Measurements from ENCODE around the gene NLGN1.
A peak's percentile ranks its signal among the peaks of the same experiment; 100 is the strongest.

NLGN1 gene

DNA sequence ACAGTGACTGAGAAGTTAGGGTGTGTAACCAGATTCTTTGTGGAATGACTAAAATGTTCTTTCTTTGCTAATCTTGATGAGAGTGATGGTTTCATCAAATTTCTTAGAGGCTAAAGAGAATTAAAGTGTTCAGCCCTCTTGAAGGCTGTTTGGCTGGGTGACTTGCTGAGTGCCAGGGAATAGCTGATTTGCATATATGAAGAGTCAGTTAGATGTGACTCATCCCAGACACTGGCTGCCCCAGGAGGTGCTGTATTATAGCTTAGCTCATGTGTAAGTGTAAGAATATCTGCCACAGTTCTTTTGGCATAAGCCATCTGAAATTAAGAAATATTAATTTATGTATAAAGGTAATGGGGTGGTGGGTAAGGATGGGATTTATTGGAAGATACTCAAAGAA, 535.1 kb downstream of the NLGN1 start:
- TF ChIP-seq, protein P1, sequence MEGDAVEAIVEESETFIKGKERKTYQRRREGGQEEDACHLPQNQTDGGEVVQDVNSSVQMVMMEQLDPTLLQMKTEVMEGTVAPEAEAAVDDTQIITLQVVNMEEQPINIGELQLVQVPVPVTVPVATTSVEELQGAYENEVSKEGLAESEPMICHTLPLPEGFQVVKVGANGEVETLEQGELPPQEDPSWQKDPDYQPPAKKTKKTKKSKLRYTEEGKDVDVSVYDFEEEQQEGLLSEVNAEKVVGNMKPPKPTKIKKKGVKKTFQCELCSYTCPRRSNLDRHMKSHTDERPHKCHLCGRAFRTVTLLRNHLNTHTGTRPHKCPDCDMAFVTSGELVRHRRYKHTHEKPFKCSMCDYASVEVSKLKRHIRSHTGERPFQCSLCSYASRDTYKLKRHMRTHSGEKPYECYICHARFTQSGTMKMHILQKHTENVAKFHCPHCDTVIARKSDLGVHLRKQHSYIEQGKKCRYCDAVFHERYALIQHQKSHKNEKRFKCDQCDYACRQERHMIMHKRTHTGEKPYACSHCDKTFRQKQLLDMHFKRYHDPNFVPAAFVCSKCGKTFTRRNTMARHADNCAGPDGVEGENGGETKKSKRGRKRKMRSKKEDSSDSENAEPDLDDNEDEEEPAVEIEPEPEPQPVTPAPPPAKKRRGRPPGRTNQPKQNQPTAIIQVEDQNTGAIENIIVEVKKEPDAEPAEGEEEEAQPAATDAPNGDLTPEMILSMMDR (IDR thresholded peaks at IDR 0.05; ENCODE audit: poor library complexity, severe bottlenecking), result no peak
- Histone ChIP-seq H3K4me3 (ENCODE audit: severe bottlenecking) (no peak overlapping the region), H3K9me3 (ENCODE audit: severe bottlenecking) (no peaks in the 10 kb centered on the region), H3K27ac (ENCODE audit: poor library complexity, severe bottlenecking) (no peak overlapping the region), H3K36me3 (ENCODE audit: low read depth) (no peaks in the 10 kb centered on the region), H3K4me1 (ENCODE audit: insufficient read depth, poor library complexity, severe bottlenecking) (no peaks in the 10 kb centered on the region), H3K27me3 (ENCODE audit: insufficient read depth, poor library complexity, severe bottlenecking) (no peaks in the 10 kb centered on the region)
- DNase-seq (ENCODE audit: low spot score) (no peak), ATAC-seq (ENCODE audit: low read depth) (peak; percentile 77)

DNA sequence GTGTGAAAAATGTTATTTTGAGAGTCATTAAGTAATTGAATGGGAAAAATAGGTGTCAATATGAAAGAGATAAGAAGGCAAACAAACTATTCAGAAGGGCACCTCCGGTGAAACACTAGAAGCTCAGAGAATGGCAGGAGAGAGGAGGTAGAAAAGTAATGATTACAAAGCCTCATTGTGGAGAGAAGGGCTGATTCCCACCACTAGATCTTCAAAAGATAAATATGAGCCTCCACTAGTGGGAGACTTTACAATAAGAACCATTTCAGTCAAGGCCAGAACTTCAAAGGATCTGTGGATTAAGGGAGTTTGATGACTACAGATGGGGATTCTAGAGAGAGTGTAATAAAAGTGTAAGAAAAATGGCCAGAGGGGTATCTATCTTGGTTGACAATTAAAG, 535.6 kb downstream of the NLGN1 start:
- H3K9me3 ChIP-seq (ENCODE audit: severe bottlenecking), result no peaks in the 10 kb centered on the region
- H3K27me3 ChIP-seq (ENCODE audit: insufficient read depth, poor library complexity, severe bottlenecking), result no peaks in the 10 kb centered on the region
- TF ChIP-seq, protein P1 (IDR thresholded peaks at IDR 0.05; ENCODE audit: poor library complexity, severe bottlenecking), result no peak
- H3K4me3 ChIP-seq (ENCODE audit: severe bottlenecking), result no peak overlapping the region
- H3K36me3 ChIP-seq (ENCODE audit: low read depth), result no peaks in the 10 kb centered on the region
- no peak for DNase-seq (ENCODE audit: low spot score)
- ATAC-seq (ENCODE audit: low read depth), result no peak
- no peaks in the 10 kb centered on the region for H3K4me1 ChIP-seq (ENCODE audit: insufficient read depth, poor library complexity, severe bottlenecking)
- no peak overlapping the region for H3K27ac ChIP-seq (ENCODE audit: poor library complexity, severe bottlenecking)

DNA sequence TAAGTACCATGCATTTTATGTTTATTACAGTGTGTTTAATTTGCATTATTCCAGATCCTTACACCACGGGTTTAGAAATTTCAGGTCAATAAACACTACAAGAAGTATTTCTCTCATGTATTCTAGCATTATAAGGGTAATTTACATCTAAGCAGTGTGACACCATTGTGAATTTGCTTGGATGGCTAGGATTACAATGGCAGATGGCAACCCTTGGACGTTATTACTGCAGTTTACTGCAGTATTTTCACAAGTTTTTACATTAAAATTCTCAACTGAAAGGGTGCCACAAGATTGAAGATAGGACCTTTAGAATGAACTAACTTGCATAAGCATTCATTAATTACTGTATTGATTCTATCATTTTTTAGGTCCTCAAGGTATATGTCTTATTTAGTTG, 538.8 kb downstream of the NLGN1 start:
- TF ChIP-seq, protein P1 (IDR thresholded peaks at IDR 0.05; ENCODE audit: poor library complexity, severe bottlenecking), result no peak
- H3K27ac ChIP-seq (ENCODE audit: poor library complexity, severe bottlenecking), result no peak overlapping the region
- DNase-seq (ENCODE audit: low spot score) (no peak), ATAC-seq (ENCODE audit: low read depth) (no peak)
- no peaks in the 10 kb centered on the region for H3K4me1 ChIP-seq (ENCODE audit: insufficient read depth, poor library complexity, severe bottlenecking)
- H3K36me3 ChIP-seq (ENCODE audit: low read depth), result no peaks in the 10 kb centered on the region
- H3K4me3 ChIP-seq (ENCODE audit: severe bottlenecking), result no peak overlapping the region
- no peaks in the 10 kb centered on the region for H3K27me3 ChIP-seq (ENCODE audit: insufficient read depth, poor library complexity, severe bottlenecking)
- H3K9me3 ChIP-seq (ENCODE audit: severe bottlenecking), result no peaks in the 10 kb centered on the region

DNA sequence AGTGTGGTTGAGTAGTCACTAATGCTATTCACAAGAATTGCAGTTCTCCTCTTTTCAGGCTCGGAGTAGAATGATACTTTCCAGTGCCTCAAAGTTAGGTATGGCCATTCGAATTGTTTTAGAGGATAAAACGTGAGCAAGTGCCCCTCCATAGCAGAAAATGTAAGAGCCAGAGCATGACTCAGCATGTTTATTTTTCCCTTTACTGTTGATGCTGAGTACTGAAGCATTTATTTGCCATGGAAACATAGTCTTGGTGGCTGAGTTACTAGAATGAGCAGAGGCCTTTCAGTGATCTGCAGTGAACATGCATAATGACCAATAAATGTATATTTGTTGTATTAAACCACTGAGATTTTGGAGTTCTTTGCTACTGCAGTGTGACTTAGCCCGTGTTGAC, 540.6 kb downstream of the NLGN1 start:
- DNase-seq (ENCODE audit: low spot score), result no peak

DNA sequence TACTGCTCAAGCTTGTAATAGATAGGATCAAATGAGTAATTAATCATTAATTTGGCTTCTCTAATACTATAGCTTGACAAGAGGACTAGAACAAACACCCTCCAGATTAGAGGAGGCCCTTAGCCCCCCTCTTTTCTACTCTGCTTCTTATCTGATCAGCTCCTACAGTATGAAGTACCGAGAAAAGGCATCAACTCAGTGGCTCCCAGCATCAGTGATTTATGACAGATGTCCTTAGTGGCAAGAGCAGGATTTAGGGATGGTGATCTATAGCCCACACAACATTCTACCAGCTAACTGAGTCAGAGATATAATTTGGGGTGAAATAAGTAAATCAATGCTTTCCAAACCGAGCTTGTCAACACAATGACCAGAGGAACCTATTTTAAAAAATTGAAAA, 541.1 kb downstream of the NLGN1 start:
- Histone ChIP-seq H3K36me3 (ENCODE audit: low read depth) (no peaks in the 10 kb centered on the region), H3K4me3 (ENCODE audit: severe bottlenecking) (no peak overlapping the region), H3K27me3 (ENCODE audit: insufficient read depth, poor library complexity, severe bottlenecking) (no peaks in the 10 kb centered on the region), H3K9me3 (ENCODE audit: severe bottlenecking) (no peaks in the 10 kb centered on the region), H3K4me1 (ENCODE audit: insufficient read depth, poor library complexity, severe bottlenecking) (no peaks in the 10 kb centered on the region), H3K27ac (ENCODE audit: poor library complexity, severe bottlenecking) (no peak overlapping the region)
- ATAC-seq (ENCODE audit: low read depth), result no peak
- DNase-seq (ENCODE audit: low spot score), result no peak
- TF ChIP-seq, protein P1 (IDR thresholded peaks at IDR 0.05; ENCODE audit: poor library complexity, severe bottlenecking), result no peak

More for the DNA sequence above, 540.6 kb downstream of the NLGN1 start:
- TF ChIP-seq, protein P1 (IDR thresholded peaks at IDR 0.05; ENCODE audit: poor library complexity, severe bottlenecking), result no peak
- Histone ChIP-seq H3K36me3 (ENCODE audit: low read depth) (no peaks in the 10 kb centered on the region), H3K27me3 (ENCODE audit: insufficient read depth, poor library complexity, severe bottlenecking) (no peaks in the 10 kb centered on the region), H3K4me3 (ENCODE audit: severe bottlenecking) (no peak overlapping the region), H3K27ac (ENCODE audit: poor library complexity, severe bottlenecking) (no peak overlapping the region), H3K4me1 (ENCODE audit: insufficient read depth, poor library complexity, severe bottlenecking) (no peaks in the 10 kb centered on the region), H3K9me3 (ENCODE audit: severe bottlenecking) (no peaks in the 10 kb centered on the region)
- no peak for ATAC-seq (ENCODE audit: low read depth)

All from RWPE2 (cell line).